Neuronal stem cell (in vitro differentiated cells): ENCODE results near the gene ZNF488.

Source experiments
- DNase-seq: peaks from one replicate; pipeline ENCODE4 v3.0.0-alpha.2; 2013; ENCODE audit warnings: low spot score
- H2AFZ ChIP-seq: one replicate; pipeline ENCODE4 v1.6.1; 2013; ENCODE audit warnings: mild to moderate bottlenecking, low read length, inconsistent platforms
- H2AK5ac ChIP-seq: 2 replicates; pipeline ENCODE4 v1.6.1; 2013; ENCODE audit warnings: low read depth, mild to moderate bottlenecking, inconsistent platforms, low read length, moderate library complexity, mixed read lengths
- H2BK120ac ChIP-seq: 2 replicates; pipeline ENCODE4 v1.6.1; 2013; ENCODE audit warnings: low read depth, mild to moderate bottlenecking, inconsistent platforms, low read length, moderate library complexity, mixed read lengths
- H2BK12ac ChIP-seq: one replicate; pipeline ENCODE4 v1.6.1; 2013; ENCODE audit warnings: low read length, inconsistent platforms
- H2BK15ac ChIP-seq: 2 replicates; pipeline ENCODE4 v1.6.1; 2013; ENCODE audit warnings: mild to moderate bottlenecking, low read length, inconsistent platforms, mixed read lengths
- H2BK5ac ChIP-seq: one replicate; pipeline ENCODE4 v1.6.1; 2013; ENCODE audit warnings: inconsistent platforms, mild to moderate bottlenecking, low read length, moderate library complexity
- H3K14ac ChIP-seq: one replicate; pipeline ENCODE4 v1.6.1; 2013; ENCODE audit warnings: low read length, inconsistent platforms
- H3K18ac ChIP-seq: 2 replicates; pipeline ENCODE4 v1.6.1; 2013; ENCODE audit warnings: low read length, inconsistent platforms
- H3K23ac ChIP-seq: 2 replicates; pipeline ENCODE4 v1.6.1; 2013; ENCODE audit warnings: low read depth, mild to moderate bottlenecking, mixed read lengths, low read length, inconsistent platforms; ENCODE audit not compliant: poor library complexity
- H3K27ac ChIP-seq: replicated peaks from 3 replicates; pipeline ENCODE4 v1.5.1; 2013; ENCODE audit warnings: low read length, inconsistent platforms
- H3K27me3 ChIP-seq, 3 experiments: 2 replicates each; pipeline ENCODE4 v1.6.1; 2013; ENCODE audit warnings: low read length in 3 of 3, mild to moderate bottlenecking in 2 of 3, inconsistent platforms in 1 of 3, low read depth in 1 of 3, mixed read lengths in 1 of 3, moderate library complexity in 1 of 3; ENCODE audit not compliant: control insufficient read depth in 3 of 3, insufficient read depth in 3 of 3
- H3K36me3 ChIP-seq, 2 donors: replicated peaks in 1 of 2; 2 replicates each; pipeline ENCODE4 v1.6.1; 2013; ENCODE audit warnings: low read length in 2 of 2; ENCODE audit not compliant: control insufficient read depth in 2 of 2, insufficient read depth in 2 of 2
- H3K4ac ChIP-seq: 2 replicates; pipeline ENCODE4 v1.6.1; 2013; ENCODE audit warnings: inconsistent platforms, mild to moderate bottlenecking, low read length, moderate library complexity
- H3K4me1 ChIP-seq, 2 donors: 1 replicate in 1 of 2; 2 replicates in 1 of 2; pipeline ENCODE4 v1.6.1; 2013; ENCODE audit warnings: low read length in 2 of 2, low read depth in 1 of 2; ENCODE audit not compliant: control insufficient read depth in 2 of 2, insufficient read depth in 1 of 2
- H3K4me2 ChIP-seq: one replicate; pipeline ENCODE4 v1.6.1; 2013; ENCODE audit warnings: mild to moderate bottlenecking, low read length, inconsistent platforms; ENCODE audit not compliant: insufficient read depth, poor library complexity, severe bottlenecking
- H3K4me3 ChIP-seq, 2 donors: 2 replicates each; pipeline ENCODE4 v1.5.1; 2013; ENCODE audit warnings: low read length in 2 of 2, mild to moderate bottlenecking in 2 of 2, inconsistent platforms in 1 of 2, moderate library complexity in 1 of 2
- H3K79me1 ChIP-seq: one replicate; pipeline ENCODE4 v1.6.1; 2013; ENCODE audit warnings: low read depth, mild to moderate bottlenecking, inconsistent platforms, low read length, moderate library complexity
- H3K9ac ChIP-seq: one replicate; pipeline ENCODE4 v1.6.1; 2013; ENCODE audit warnings: mild to moderate bottlenecking, low read depth, low read length, inconsistent platforms; ENCODE audit not compliant: poor library complexity
- H3K9me3 ChIP-seq, 2 donors: replicated peaks in 1 of 2; 2 replicates each; pipeline versions ENCODE3 to v1.6.1; 2013; ENCODE audit warnings: low read length in 2 of 2, mild to moderate bottlenecking in 2 of 2, inconsistent platforms in 1 of 2, low read depth in 1 of 2, mixed read lengths in 1 of 2, moderate library complexity in 1 of 2; ENCODE audit not compliant: control insufficient read depth in 2 of 2, insufficient read depth in 1 of 2
- H4K8ac ChIP-seq: one replicate; pipeline ENCODE4 v1.6.1; 2013; ENCODE audit warnings: low read depth, mild to moderate bottlenecking, inconsistent platforms, low read length, moderate library complexity
- H4K91ac ChIP-seq: one replicate; pipeline ENCODE4 v1.6.1; 2013; ENCODE audit warnings: low read length, low read depth, mild to moderate bottlenecking, inconsistent platforms; ENCODE audit not compliant: poor library complexity
- WGBS, 2 donors: extraction: QIAGEN DNeasy Blood & Tissue Kit; methylation state at CpG; one replicate each; pipeline ENCODE4 v1.1.7; 2013; ENCODE audit warnings: missing lambda C conversion rate in 2 of 2, mixed read lengths in 1 of 2; ENCODE audit not compliant: insufficient read length in 2 of 2, insufficient replicate concordance in 1 of 2; ENCODE audit errors: extremely low coverage in 2 of 2; 5-methylcytosine and 5-hydroxymethylcytosine counted together

The ZNF488 gene

DNA sequence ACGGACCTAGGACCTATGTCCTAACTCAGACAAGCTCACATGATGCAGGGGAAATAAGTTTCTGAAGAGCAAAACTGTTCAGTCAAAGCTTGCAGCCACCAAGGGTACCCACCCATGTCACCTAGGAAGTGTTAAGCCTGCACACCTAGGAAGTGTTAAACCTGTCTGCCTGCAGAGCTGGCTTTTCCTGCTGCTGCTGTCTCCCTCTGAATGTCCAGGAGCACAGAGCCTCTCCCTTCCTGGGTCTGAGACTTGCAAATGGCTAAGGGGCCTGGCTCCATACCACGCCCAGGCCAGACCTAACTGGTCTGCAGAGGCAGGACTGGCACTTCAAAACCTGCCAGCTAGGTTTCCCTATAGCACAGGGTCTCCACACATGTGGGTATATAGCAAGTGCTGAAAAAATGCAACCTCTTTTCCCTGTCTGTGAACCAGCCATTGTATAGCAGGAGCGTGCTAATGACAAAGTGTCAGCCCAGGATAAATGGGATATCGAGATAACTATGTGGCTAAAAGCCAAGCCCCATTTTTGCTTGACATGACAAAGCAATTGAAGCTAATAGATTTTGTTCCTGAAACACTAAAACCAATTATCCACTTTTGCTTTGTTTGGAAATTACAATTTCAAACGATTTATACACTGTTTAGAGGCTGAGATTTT is 60.3 kb downstream of the ZNF488 start:
- no peak overlapping the region for H2AFZ ChIP-seq
- no peak overlapping the region for H2BK12ac ChIP-seq
- no peak overlapping the region for H4K8ac ChIP-seq
- no peak overlapping the region for H3K18ac ChIP-seq
- no peak overlapping the region for H3K14ac ChIP-seq
- no peak overlapping the region for H3K9ac ChIP-seq
- H3K27me3 ChIP-seq: no peaks in the 10 kb centered on the region
- WGBS, 2 donors: no CpG with 5 or more reads among the region's 5 CpGs
- H3K23ac ChIP-seq: no peak overlapping the region
- DNase-seq: no peak
- H2AK5ac ChIP-seq: no peak overlapping the region
- H2BK120ac ChIP-seq: no peak overlapping the region
- no peak overlapping the region for H2BK5ac ChIP-seq
- no peak overlapping the region for H4K91ac ChIP-seq
- no peaks in the 10 kb centered on the region for H3K36me3 ChIP-seq
- no peak overlapping the region for H3K4ac ChIP-seq
- no peak overlapping the region for H2BK15ac ChIP-seq
- no peaks in the 10 kb centered on the region for H3K9me3 ChIP-seq
- H3K79me1 ChIP-seq: no peaks in the 10 kb centered on the region
- H3K4me1 ChIP-seq: peaks cover 0 to 3% of the 10 kb centered on the region in 2 donors
- H3K4me2 ChIP-seq: no peak overlapping the region
- H3K4me3 ChIP-seq: no peak overlapping the region
- H3K27ac ChIP-seq: no peak overlapping the region

DNA sequence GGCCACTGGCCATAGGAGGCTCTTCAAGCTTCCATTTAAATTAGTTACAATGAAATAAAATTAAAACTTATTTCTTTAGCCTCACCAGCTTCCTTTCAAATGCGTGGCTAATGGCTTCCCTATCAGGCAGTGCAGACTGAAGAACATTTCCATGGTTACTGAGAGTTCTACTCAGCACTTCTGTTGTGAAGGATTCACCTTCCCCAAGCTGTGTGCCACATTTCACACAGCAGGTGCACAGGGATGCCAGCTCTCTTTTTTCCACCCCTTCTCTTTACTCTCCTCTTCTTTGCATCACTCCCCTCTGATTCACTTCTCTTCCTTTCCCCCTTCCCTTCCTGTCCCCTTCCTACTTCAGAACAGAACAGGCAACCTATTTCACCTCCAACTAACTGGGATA is 61.0 kb downstream of the ZNF488 start:
- no peak overlapping the region for H2AK5ac ChIP-seq
- H4K91ac ChIP-seq: no peak overlapping the region
- no peak overlapping the region for H3K27ac ChIP-seq
- H3K9me3 ChIP-seq: no peaks in the 10 kb centered on the region
- H4K8ac ChIP-seq: no peak overlapping the region
- no peaks in the 10 kb centered on the region for H3K27me3 ChIP-seq
- no peak overlapping the region for H2BK12ac ChIP-seq
- no peak overlapping the region for H3K4ac ChIP-seq
- no peak overlapping the region for H3K14ac ChIP-seq
- H3K23ac ChIP-seq: no peak overlapping the region
- H3K4me2 ChIP-seq: no peak overlapping the region
- H2BK5ac ChIP-seq: no peak overlapping the region
- H3K18ac ChIP-seq: no peak overlapping the region
- H2BK120ac ChIP-seq: no peak overlapping the region
- no peak overlapping the region for H2BK15ac ChIP-seq
- no peaks in the 10 kb centered on the region for H3K79me1 ChIP-seq
- H3K9ac ChIP-seq: no peak overlapping the region
- peaks cover 0 to 3% of the 10 kb centered on the region in 2 donors for H3K4me1 ChIP-seq
- no peaks in the 10 kb centered on the region for H3K36me3 ChIP-seq
- H3K4me3 ChIP-seq: no peak overlapping the region
- no CpG with 5 or more reads among the region's 1 CpG for WGBS, 2 donors
- H2AFZ ChIP-seq: no peak overlapping the region
- DNase-seq: no peak

DNA sequence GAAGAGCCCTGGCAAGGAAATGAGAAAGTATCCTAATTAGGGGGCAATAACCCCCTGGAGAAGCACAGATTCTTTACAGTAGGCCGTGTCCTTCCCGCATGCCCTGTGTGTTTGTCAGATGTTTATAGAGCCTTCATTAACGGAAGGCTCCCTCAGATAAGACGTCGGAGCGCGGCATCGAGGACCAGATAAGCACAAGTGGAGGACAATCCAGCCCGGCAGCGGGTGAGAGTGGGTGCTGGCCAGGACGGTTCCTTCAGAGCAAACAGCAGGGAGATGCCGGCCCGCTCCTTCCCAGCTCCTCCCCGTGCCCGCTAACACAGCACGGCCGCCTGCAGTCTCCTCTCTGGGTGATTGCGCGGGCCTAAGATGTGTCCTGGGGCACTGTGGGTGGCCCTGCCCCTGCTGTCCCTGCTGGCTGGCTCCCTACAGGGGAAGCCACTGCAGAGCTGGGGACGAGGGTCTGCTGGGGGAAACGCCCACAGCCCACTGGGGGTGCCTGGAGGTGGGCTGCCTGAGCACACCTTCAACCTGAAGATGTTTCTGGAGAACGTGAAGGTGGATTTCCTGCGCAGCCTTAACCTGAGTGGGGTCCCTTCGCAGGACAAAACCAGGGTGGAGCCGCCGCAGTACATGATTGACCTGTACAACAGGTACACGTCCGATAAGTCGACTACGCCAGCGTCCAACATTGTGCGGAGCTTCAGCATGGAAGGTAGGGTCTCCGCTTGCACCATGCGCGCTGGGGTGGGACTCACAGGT is 61.6 kb downstream of the ZNF488 start, which contains the start of gene GDF2:
Gene GDF2, plus strand, starts transcription at position 155 of the 762 bp plus-strand sequence. Its CDS starts 215 bp downstream, at position 370.
- Histone ChIP-seq H2AFZ (no peak within 1 kb of the TSS), H3K18ac (peak within 1 kb of the TSS; percentile 52), H3K9ac (no peak within 1 kb of the TSS), H2BK5ac (no peak within 1 kb of the TSS), H3K27me3 (no peaks in the 10 kb centered on the region), H3K79me1 (no peaks in the 10 kb centered on the region), H2AK5ac (no peak within 1 kb of the TSS), H3K9me3 (no peaks in the 10 kb centered on the region), H3K4me2 (no peak within 1 kb of the TSS), H2BK120ac (no peak within 1 kb of the TSS), H3K27ac (no peak within 1 kb of the TSS), H2BK15ac (no peak within 1 kb of the TSS), H2BK12ac (no peak within 1 kb of the TSS), H3K14ac (no peak within 1 kb of the TSS), H3K23ac (peak within 1 kb of the TSS; percentile 27), H3K4me1 (peaks cover 0 to 3% of the 10 kb centered on the region in 2 donors), H3K36me3 (no peaks in the 10 kb centered on the region), H4K91ac (no peak within 1 kb of the TSS), H3K4me3 (no peak within 1 kb of the TSS), H4K8ac (no peak within 1 kb of the TSS), H3K4ac (no peak within 1 kb of the TSS)
- WGBS, 2 donors: no CpG with 5 or more reads among the region's 35 CpGs
- no peak for DNase-seq

DNA sequence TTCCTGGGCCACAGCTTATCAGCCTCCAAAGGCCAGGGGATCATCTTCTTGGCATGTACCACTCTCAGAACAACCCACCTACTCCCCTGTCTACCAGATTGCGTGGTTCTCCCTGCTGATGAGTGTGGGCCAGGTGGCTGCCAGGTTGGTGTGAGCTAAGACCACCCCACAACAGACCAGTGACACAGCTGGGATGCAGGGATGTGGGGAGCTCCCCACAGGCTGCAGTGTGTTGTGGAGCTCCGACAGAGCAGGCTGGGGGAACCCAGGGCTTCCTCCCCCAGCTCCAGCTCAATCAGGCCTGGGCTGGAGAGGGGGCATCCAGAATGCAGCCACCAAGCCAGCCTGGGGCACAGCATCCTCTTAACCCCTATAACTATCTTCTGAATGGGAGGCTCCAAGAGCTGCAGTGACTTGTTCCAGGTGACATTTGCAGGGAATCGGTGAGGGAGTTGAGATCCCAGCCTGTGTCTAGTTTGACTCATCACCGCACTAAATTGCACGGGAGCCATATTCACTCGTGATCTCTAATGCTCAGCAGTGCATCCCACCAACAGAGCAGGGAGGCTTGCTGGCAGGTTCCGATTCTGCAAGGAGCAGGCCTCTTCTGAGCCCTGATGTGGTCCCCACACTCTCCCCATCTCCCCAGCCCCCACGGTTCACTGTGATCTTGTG is 62.4 kb downstream of the ZNF488 start:
- no peak for DNase-seq
- H3K4ac ChIP-seq: no peak overlapping the region
- no peak overlapping the region for H3K27ac ChIP-seq
- peak overlapping the region; percentile 8 for H3K18ac ChIP-seq
- no peak overlapping the region for H4K8ac ChIP-seq
- H3K4me3 ChIP-seq: no peak overlapping the region
- H2BK12ac ChIP-seq: no peak overlapping the region
- H2AK5ac ChIP-seq: no peak overlapping the region
- peaks cover 0 to 4% of the 10 kb centered on the region in 2 donors for H3K4me1 ChIP-seq
- no peak overlapping the region for H2BK15ac ChIP-seq
- H3K23ac ChIP-seq: no peak overlapping the region
- H3K4me2 ChIP-seq: no peak overlapping the region
- no peak overlapping the region for H2BK120ac ChIP-seq
- no peak overlapping the region for H3K14ac ChIP-seq
- WGBS, 2 donors: no CpG with 5 or more reads among the region's 8 CpGs
- no peak overlapping the region for H2AFZ ChIP-seq
- no peak overlapping the region for H2BK5ac ChIP-seq
- H3K36me3 ChIP-seq: no peaks in the 10 kb centered on the region
- no peaks in the 10 kb centered on the region for H3K79me1 ChIP-seq
- H3K27me3 ChIP-seq: no peaks in the 10 kb centered on the region
- H3K9ac ChIP-seq: no peak overlapping the region
- no peak overlapping the region for H4K91ac ChIP-seq
- no peaks in the 10 kb centered on the region for H3K9me3 ChIP-seq
